ENCODE data around the gene AGAP3. TPM values are rescaled to one million over a fixed set of nuclear protein-coding genes. Genes with fewer than 3 reads are reported as not detected.

The AGAP3 gene
- total and polyA plus RNA-seq, 12 donors: 40.2 to 93.4 (median 50.3) TPM

DNA sequence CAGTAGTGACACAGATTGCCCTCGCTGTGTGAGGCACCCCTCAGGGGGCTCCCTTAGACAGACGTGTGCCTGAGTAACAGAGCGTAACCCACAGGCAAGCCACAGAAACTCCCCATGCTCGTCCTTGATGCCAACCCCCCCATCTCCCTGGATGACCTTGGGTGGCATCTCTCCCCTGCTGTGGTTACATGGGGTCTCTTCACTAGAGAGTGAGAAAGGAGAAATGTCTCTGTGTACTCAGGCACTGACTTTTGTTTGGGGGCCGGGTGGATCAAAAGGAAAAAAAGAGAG is 101.9 kb downstream of the AGAP3 start:
- Histone ChIP-seq H3K9me3 (no peaks in the 10 kb centered on the region), H3K36me3 (no peaks in the 10 kb centered on the region), H3K4me3 (no peak overlapping the region), H3K27me3 (peaks cover 0 to 4% (median 0%) of the 10 kb centered on the region in 7 donors), H3K27ac (peak overlapping the region; percentile 68 to 93 (median 89)), H3K4me1 (peaks cover 0 to 35% (median 0%) of the 10 kb centered on the region in 9 donors)
- DNase-seq: no peak
- 36 to 47% methylated on average over 5 of the region's 5 CpGs for whole genome bisulfite sequencing, 2 donors
- no peak for ATAC-seq
- intact Hi-C loops (cut with DNase I): loop anchor here in 2 of 10 donors (10.0 kb wide), 2 partner anchors 57 to 1873 kb away; partner anchors contain the start of gene SMARCD3 (in 1 of the 2)
- TF ChIP-seq, protein P1, sequence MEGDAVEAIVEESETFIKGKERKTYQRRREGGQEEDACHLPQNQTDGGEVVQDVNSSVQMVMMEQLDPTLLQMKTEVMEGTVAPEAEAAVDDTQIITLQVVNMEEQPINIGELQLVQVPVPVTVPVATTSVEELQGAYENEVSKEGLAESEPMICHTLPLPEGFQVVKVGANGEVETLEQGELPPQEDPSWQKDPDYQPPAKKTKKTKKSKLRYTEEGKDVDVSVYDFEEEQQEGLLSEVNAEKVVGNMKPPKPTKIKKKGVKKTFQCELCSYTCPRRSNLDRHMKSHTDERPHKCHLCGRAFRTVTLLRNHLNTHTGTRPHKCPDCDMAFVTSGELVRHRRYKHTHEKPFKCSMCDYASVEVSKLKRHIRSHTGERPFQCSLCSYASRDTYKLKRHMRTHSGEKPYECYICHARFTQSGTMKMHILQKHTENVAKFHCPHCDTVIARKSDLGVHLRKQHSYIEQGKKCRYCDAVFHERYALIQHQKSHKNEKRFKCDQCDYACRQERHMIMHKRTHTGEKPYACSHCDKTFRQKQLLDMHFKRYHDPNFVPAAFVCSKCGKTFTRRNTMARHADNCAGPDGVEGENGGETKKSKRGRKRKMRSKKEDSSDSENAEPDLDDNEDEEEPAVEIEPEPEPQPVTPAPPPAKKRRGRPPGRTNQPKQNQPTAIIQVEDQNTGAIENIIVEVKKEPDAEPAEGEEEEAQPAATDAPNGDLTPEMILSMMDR (IDR thresholded peaks at IDR 0.05): no peak

DNA sequence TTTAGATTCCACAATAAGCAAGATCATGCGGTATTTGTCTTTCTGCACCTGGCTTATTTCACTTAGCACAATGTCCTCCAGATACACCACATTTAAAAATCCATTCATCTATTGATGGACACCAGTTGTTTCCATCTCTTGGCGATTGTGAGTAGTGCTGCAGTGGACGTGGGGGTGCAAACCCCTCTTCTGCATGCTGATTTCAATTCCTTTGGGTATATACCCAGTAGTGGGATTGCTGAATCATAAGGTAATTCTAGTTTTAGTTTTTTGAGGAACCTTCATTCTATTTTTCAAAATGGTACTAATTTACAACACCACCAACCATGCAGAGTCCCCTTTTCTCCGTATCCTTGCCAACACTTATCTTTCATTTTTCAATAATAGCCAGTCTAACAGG is 102.8 kb downstream of the AGAP3 start:
- no peak overlapping the region for H3K4me3 ChIP-seq
- TF ChIP-seq, protein P1 (IDR thresholded peaks at IDR 0.05): no peak
- H3K9me3 ChIP-seq: no peaks in the 10 kb centered on the region
- intact Hi-C loops (cut with DNase I): loop anchor here in 2 of 10 donors (10.0 kb wide), 2 partner anchors 56 to 1874 kb away; partner anchors contain the start of gene SMARCD3 (in 1 of the 2)
- 72 to 80% methylated on average over 4 of the region's 4 CpGs for WGBS, 2 donors
- H3K4me1 ChIP-seq: peaks cover 0 to 35% (median 0%) of the 10 kb centered on the region in 9 donors
- H3K27ac ChIP-seq: no peak overlapping the region
- no peaks in the 10 kb centered on the region for H3K36me3 ChIP-seq
- peaks cover 0 to 4% (median 0%) of the 10 kb centered on the region in 7 donors for H3K27me3 ChIP-seq
- no peak for DNase-seq
- no peak for ATAC-seq

DNA sequence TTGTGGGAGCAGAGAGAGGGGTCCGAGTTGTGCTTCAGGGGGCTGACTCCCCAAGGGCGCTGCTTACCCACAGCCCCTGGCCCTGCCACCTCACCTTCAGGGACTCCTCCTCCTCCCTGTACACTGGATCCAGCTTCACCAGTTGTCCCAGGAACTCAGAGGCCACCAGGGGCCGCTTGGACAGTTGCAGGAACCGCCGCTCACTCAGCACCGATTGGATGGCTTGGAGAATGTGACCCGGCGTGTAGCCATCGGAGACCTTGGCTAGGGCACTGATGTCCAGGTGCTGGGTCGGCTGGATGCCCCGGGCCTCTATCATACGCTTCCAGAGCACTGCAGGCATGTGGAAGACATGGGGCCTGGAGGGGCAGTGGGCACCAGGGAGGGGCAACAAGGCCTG is 105.3 kb downstream of the AGAP3 start:
- WGBS, 2 donors: 80 to 85% methylated on average over 12 of the region's 12 CpGs
- H3K9me3 ChIP-seq: no peaks in the 10 kb centered on the region
- no peak overlapping the region for H3K4me3 ChIP-seq
- no peak overlapping the region for H3K27ac ChIP-seq
- ATAC-seq (no peak), DNase-seq (no peak)
- peaks cover 0 to 12% (median 0%) of the 10 kb centered on the region in 7 donors for H3K27me3 ChIP-seq
- intact Hi-C loops (cut with DNase I): no loop called here
- H3K36me3 ChIP-seq: no peaks in the 10 kb centered on the region
- TF ChIP-seq, protein P1 (IDR thresholded peaks at IDR 0.05): no peak
- H3K4me1 ChIP-seq: peaks cover 0 to 18% (median 0%) of the 10 kb centered on the region in 9 donors

DNA sequence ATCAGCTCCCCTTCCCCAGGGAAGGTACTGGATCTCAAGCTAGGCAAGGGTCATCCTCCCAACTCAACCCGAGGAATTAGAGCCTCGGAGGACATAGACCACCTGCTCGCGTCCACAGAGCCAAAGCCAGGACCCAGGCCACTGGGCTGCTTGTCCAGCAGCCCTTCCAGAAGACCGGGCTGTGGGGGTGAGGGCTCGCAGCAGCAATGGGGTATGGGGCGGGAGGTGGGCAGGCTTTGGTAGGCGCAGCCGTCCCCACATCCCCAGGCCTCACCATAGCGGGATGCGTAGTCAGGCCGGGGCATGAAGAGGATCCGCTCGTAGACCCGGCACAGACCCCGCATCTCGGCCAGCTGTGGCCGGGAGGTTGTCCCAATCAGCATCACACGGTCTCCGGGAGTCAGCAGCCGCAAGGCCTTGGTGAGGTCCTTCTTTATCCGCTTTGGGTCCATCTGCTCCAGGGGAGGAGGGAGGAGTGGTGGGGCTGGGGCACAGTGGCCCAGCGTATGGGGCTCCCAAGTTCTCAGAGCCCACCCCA is 105.8 kb downstream of the AGAP3 start:
- TF ChIP-seq, protein P1 (IDR thresholded peaks at IDR 0.05): no peak
- WGBS, 2 donors: 94 to 98% methylated on average over 23 of the region's 23 CpGs
- Histone ChIP-seq H3K36me3 (no peaks in the 10 kb centered on the region), H3K27ac (no peak overlapping the region), H3K9me3 (no peaks in the 10 kb centered on the region), H3K27me3 (peaks cover 0 to 12% (median 0%) of the 10 kb centered on the region in 7 donors), H3K4me3 (no peak overlapping the region), H3K4me1 (peaks cover 0 to 15% (median 0%) of the 10 kb centered on the region in 9 donors)
- intact Hi-C loops (cut with DNase I): no loop called here
- ATAC-seq (no peak), DNase-seq (no peak)

Data from heart right ventricle (tissue), 16 donors.